IMR-90 (cell line): ENCODE data around the gene CIART. TPM values are rescaled to one million over a fixed set of nuclear protein-coding genes. Genes with fewer than 3 reads are reported as not detected.

Experiments used
- ATAC-seq: fragments of 200-7000 bp; cut with Tn5 transposase; 2 replicates; pipeline ENCODE4 v1.9.1; 2020; ENCODE audit warnings: low read depth, mild to moderate bottlenecking, moderate library complexity
- BruUV-seq: library from RNA; stranded (reverse); fragments of 400-500 nt; replicated peaks from 2 replicates; lab custom pipeline; 2021; lab: Mats Ljungman, UMichigan
- CTCF ChIA-PET: fragments of 300-600 bp; formaldehyde crosslinking; extraction: SDS; loops from one replicate; lab custom pipeline; 2021; ENCODE audit warnings: antibody characterized with exemption; lab: Yijun Ruan, JAX
- POLR2A ChIA-PET: fragments of 300-600 bp; sonication (Branson Sonifier 250); formaldehyde crosslinking; loops from one replicate; lab custom pipeline; 2022; ENCODE audit warnings: antibody characterized with exemption; ENCODE audit not compliant: unreplicated experiment; lab: Charles Lee
- DNase-seq: peaks from one replicate; pipeline ENCODE4 v3.0.0; 2013
- H2AFZ ChIP-seq: replicated peaks from 2 replicates; pipeline ENCODE3; 2013; ENCODE audit warnings: low read length, mild to moderate bottlenecking; ENCODE audit not compliant: poor library complexity
- H2AK5ac ChIP-seq: 2 replicates; pipeline ENCODE4 v1.6.1; 2013; ENCODE audit warnings: low read depth, low read length, inconsistent platforms
- H2AK9ac ChIP-seq: replicated peaks from 2 replicates; pipeline ENCODE3; 2013; ENCODE audit warnings: mild to moderate bottlenecking, low read depth, low read length, moderate library complexity; ENCODE audit not compliant: poor library complexity
- H2BK120ac ChIP-seq: 2 replicates; pipeline ENCODE4 v1.6.1; 2013; ENCODE audit warnings: low read depth, low read length, inconsistent platforms
- H2BK15ac ChIP-seq: 3 replicates; pipeline ENCODE4 v1.6.1; 2013; ENCODE audit warnings: low read depth, low read length, inconsistent platforms
- H2BK20ac ChIP-seq: 2 replicates; pipeline ENCODE4 v1.6.1; 2013; ENCODE audit warnings: low read depth, mild to moderate bottlenecking, inconsistent platforms, low read length, moderate library complexity
- H2BK5ac ChIP-seq: 2 replicates; pipeline ENCODE4 v1.6.1; 2013; ENCODE audit warnings: mild to moderate bottlenecking, low read depth, low read length, inconsistent platforms; ENCODE audit not compliant: poor library complexity, severe bottlenecking
- H3K14ac ChIP-seq: replicated peaks from 2 replicates; pipeline ENCODE4 v1.6.1; 2013; ENCODE audit warnings: low read depth, low read length, inconsistent platforms
- H3K18ac ChIP-seq: 2 replicates; pipeline ENCODE4 v1.6.1; 2013; ENCODE audit warnings: low read depth, low read length, control low read depth
- H3K23ac ChIP-seq: 2 replicates; pipeline ENCODE4 v1.6.1; 2013; ENCODE audit warnings: low read depth, low read length, inconsistent platforms
- H3K27ac ChIP-seq: 2 replicates; pipeline ENCODE4 v1.5.1; 2013; ENCODE audit warnings: mild to moderate bottlenecking, control low read depth, low read length; ENCODE audit not compliant: insufficient read depth
- H3K27me3 ChIP-seq: 2 replicates; pipeline ENCODE4 v1.6.1; 2013; ENCODE audit warnings: low read length; ENCODE audit not compliant: control insufficient read depth, insufficient read depth
- H3K36me3 ChIP-seq: 2 replicates; pipeline ENCODE4 v1.6.1; 2013; ENCODE audit warnings: low read length, mixed read lengths; ENCODE audit not compliant: control insufficient read depth, insufficient read depth
- H3K4ac ChIP-seq: 2 replicates; pipeline ENCODE4 v1.6.1; 2013; ENCODE audit warnings: low read depth, low read length, inconsistent platforms
- H3K4me1 ChIP-seq: 2 replicates; pipeline ENCODE4 v1.6.1; 2013; ENCODE audit warnings: low read length, mixed read lengths; ENCODE audit not compliant: control insufficient read depth, insufficient read depth
- H3K4me2 ChIP-seq: 2 replicates; pipeline ENCODE4 v1.6.1; 2013; ENCODE audit warnings: low read depth, mild to moderate bottlenecking, control low read depth, low read length, moderate library complexity
- H3K4me3 ChIP-seq: 2 replicates; pipeline ENCODE4 v1.5.1; 2013; ENCODE audit warnings: low read depth, mild to moderate bottlenecking, control low read depth, low read length, moderate library complexity; ENCODE audit not compliant: insufficient read depth
- H3K56ac ChIP-seq: 2 replicates; pipeline ENCODE4 v1.6.1; 2013; ENCODE audit warnings: low read length, inconsistent platforms; ENCODE audit not compliant: insufficient read depth; ENCODE audit errors: extremely low read depth
- H3K79me1 ChIP-seq, 2 experiments: 2 replicates each; pipeline ENCODE4 v1.6.1; 2013; ENCODE audit warnings: low read length in 2 of 2, inconsistent platforms in 1 of 2, low read depth in 1 of 2
- H3K9ac ChIP-seq: 2 replicates; pipeline ENCODE4 v1.6.1; 2013; ENCODE audit warnings: low read depth, low read length, control low read depth
- H3K9me1 ChIP-seq: 2 replicates; pipeline ENCODE4 v1.6.1; 2013; ENCODE audit warnings: low read length, inconsistent platforms; ENCODE audit not compliant: insufficient read depth
- H3K9me3 ChIP-seq: 2 replicates; pipeline ENCODE4 v1.6.1; 2013; ENCODE audit warnings: low read length; ENCODE audit not compliant: control insufficient read depth, insufficient read depth
- H4K20me1 ChIP-seq: 2 replicates; pipeline ENCODE4 v1.6.1; 2013; ENCODE audit warnings: low read length, inconsistent platforms; ENCODE audit not compliant: insufficient read depth
- H4K5ac ChIP-seq: 2 replicates; pipeline ENCODE4 v1.6.1; 2013; ENCODE audit warnings: mild to moderate bottlenecking, low read depth, low read length, control low read depth
- H4K8ac ChIP-seq, 2 experiments: 2 replicates each; pipeline ENCODE4 v1.6.1; 2013; ENCODE audit warnings: low read depth in 2 of 2, low read length in 2 of 2, control low read depth in 1 of 2, inconsistent platforms in 1 of 2
- H4K91ac ChIP-seq: 2 replicates; pipeline ENCODE4 v1.6.1; 2013; ENCODE audit warnings: low read depth, low read length, inconsistent platforms; ENCODE audit not compliant: insufficient read depth
- BHLHE40 ChIP-seq: fragments of 150-350 bp; IDR thresholded peaks from 2 replicates; pipeline ENCODE4 v1.6.1; 2016; ENCODE audit warnings: mild to moderate bottlenecking, low read depth, low read length
- CEBPB ChIP-seq: IDR thresholded peaks from 2 replicates; pipeline ENCODE4 v1.6.1; 2012; ENCODE audit warnings: low read depth, low read length, improper control_type of control experiment
- CHD1 ChIP-seq: IDR thresholded peaks from 2 replicates; pipeline ENCODE4 v1.6.1; 2012; ENCODE audit warnings: low read depth, low read length, improper control_type of control experiment
- FOS ChIP-seq: fragments of 150-350 bp; IDR thresholded peaks from 2 replicates; pipeline ENCODE4 v1.6.1; 2016; ENCODE audit warnings: low read depth, low read length
- MAFK ChIP-seq: IDR thresholded peaks from 2 replicates; pipeline ENCODE4 v1.6.1; 2012; ENCODE audit warnings: low read depth, low read length, improper control_type of control experiment
- MAZ ChIP-seq: IDR thresholded peaks from 2 replicates; pipeline ENCODE4 v1.6.1; 2012; ENCODE audit warnings: low read depth, mild to moderate bottlenecking, low read length, improper control_type of control experiment, moderate library complexity, borderline replicate concordance
- POLR2A ChIP-seq: IDR thresholded peaks from 2 replicates; pipeline ENCODE4 v1.6.1; 2012; ENCODE audit warnings: mild to moderate bottlenecking, low read depth, low read length
- RAD21 ChIP-seq: IDR thresholded peaks from 2 replicates; pipeline ENCODE4 v1.6.1; 2012; ENCODE audit warnings: low read length, improper control_type of control experiment
- RCOR1 ChIP-seq: IDR thresholded peaks from 2 replicates; pipeline ENCODE4 v1.6.1; 2012; ENCODE audit warnings: mild to moderate bottlenecking, low read length, improper control_type of control experiment; ENCODE audit not compliant: insufficient replicate concordance
- SMC3 ChIP-seq: fragments of 150-350 bp; IDR thresholded peaks from 2 replicates; pipeline ENCODE4 v1.6.1; 2016; ENCODE audit warnings: low read depth, mild to moderate bottlenecking, antibody characterized with exemption, low read length, moderate library complexity
- WGBS, 2 experiments: methylation state at CpG; one replicate each; pipeline versions ENCODE4 v1.1.5 to v1.1.7; 2013; ENCODE audit warnings: missing lambda C conversion rate in 2 of 2; ENCODE audit not compliant: insufficient read length in 1 of 2; ENCODE audit errors: extremely low coverage in 2 of 2; 5-methylcytosine and 5-hydroxymethylcytosine counted together
- dilution Hi-C: fragments of 300-500 bp; cut with HindIII; formaldehyde crosslinking; loops from one replicate; pipeline ENCODE4 v1.14.3; 2018; ENCODE audit warnings: low sequenced_read_pairs; ENCODE audit not compliant: unreplicated experiment
- in situ Hi-C: fragments of 300-500 bp; cut with MboI; formaldehyde crosslinking; loops from 3 replicates; pipeline ENCODE4 v1.14.3; 2019; ENCODE audit warnings: low sequenced_read_pairs, inconsistent platforms, mixed read lengths
- intact Hi-C: fragments of 100-400 bp; cut with micrococcal nuclease; formaldehyde crosslinking; loops from 2 replicates; pipeline ENCODE4 v1.10.0; 2022
- polyA plus RNA-seq, 3 experiments: library from polyadenylated mRNA; depleted of rRNA; stranded (reverse); fragments of >200 nt; gene quantifications; 2 replicates each; pipeline ENCODE4 v1.2.3, GENCODE V29; 2012; ENCODE audit warnings: low replicate concordance in 1 of 3
- total RNA-seq: library from RNA; depleted of rRNA; stranded (reverse); fragments of >200 nt; gene quantifications from 2 replicates; pipeline ENCODE4 v1.2.3, GENCODE V29; 2012
- TF ChIP-seq, protein P1 (sequence below): fragments of 150-350 bp; IDR thresholded peaks from 2 replicates; pipeline ENCODE4 v1.6.1; 2016; ENCODE audit warnings: low read depth, mild to moderate bottlenecking, low read length, moderate library complexity, borderline replicate concordance
- TF ChIP-seq, protein P2 (sequence below): conservative IDR thresholded peaks from 2 replicates; pipeline ENCODE4 v1.5.1; 2012; ENCODE audit warnings: mild to moderate bottlenecking, low read depth, low read length, improper control_type of control experiment
- TF ChIP-seq, protein P3 (sequence below): fragments of 150-350 bp; IDR thresholded peaks from 2 replicates; pipeline ENCODE4 v1.6.1; 2017; ENCODE audit warnings: mild to moderate bottlenecking, antibody characterized with exemption, low read length, low read depth

Gene CIART
- total and polyA plus RNA-seq, 2 of the 4 experiments (the other 2 are of a cell fraction): 16.5 to 18.1 TPM

DNA sequence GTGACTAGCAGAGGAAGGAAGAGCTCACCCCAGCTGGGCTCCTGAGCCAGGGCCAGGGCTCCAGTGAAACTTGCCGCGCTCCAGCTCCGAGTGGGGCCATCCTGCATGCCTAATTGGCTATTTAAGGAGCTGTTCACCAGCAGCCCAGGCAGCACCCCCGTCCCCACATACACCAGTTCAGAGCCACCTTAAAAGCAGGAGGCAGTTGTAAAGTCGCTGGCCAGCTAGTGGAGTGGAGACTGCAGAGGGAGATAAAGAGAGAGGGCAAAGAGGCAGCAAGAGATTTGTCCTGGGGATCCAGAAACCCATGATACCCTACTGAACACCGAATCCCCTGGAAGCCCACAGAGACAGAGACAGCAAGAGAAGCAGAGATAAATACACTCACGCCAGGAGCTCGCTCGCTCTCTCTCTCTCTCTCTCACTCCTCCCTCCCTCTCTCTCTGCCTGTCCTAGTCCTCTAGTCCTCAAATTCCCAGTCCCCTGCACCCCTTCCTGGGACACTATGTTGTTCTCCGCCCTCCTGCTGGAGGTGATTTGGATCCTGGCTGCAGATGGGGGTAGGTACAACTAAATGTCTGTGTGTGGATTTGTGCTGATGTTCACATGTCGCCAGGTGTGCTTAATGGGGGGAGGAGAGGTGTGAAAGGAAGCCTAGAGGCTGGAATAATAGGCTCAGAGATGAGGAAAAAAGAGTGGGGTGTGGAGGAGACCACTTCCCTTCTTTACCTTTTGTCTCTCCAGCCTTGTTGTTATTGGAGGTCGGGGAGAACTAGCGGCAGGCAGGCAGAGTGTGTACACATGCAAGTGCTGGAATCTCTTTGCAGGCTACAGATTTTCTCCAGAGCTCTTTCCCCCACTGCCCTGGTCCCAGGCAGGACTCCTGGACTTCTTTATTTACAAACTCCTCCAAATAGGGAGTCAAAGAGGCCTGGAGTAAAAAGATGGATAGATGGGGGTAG lies 24.4 kb upstream of the CIART start, which contains the start of gene CA14:
CA14 (plus strand) TSS at position 151 of the 962 bp plus-strand sequence; CDS start at position 506, 355 bp downstream.
- CTCF ChIA-PET: interaction anchor here (0.6 kb wide), 1 partner anchor 464 kb away, joined by 6 read pairs; no protein-coding TSS in a partner anchor
- intact Hi-C loops: loop anchor here (5.0 kb wide), 1 partner anchor 304 kb away; no protein-coding TSS in a partner anchor
- TF ChIP-seq CEBPB: no peak
- TF ChIP-seq FOS: no peak
- no peak for TF ChIP-seq MAFK
- TF ChIP-seq CHD1: no peak
- TF ChIP-seq, protein P1, sequence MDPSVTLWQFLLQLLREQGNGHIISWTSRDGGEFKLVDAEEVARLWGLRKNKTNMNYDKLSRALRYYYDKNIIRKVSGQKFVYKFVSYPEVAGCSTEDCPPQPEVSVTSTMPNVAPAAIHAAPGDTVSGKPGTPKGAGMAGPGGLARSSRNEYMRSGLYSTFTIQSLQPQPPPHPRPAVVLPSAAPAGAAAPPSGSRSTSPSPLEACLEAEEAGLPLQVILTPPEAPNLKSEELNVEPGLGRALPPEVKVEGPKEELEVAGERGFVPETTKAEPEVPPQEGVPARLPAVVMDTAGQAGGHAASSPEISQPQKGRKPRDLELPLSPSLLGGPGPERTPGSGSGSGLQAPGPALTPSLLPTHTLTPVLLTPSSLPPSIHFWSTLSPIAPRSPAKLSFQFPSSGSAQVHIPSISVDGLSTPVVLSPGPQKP: no peak
- TF ChIP-seq RAD21: no peak
- no peak for TF ChIP-seq SMC3
- no peak for TF ChIP-seq RCOR1
- TF ChIP-seq MAZ: no peak
- no peak for TF ChIP-seq POLR2A
- no peak for TF ChIP-seq BHLHE40
- TF ChIP-seq, protein P2, sequence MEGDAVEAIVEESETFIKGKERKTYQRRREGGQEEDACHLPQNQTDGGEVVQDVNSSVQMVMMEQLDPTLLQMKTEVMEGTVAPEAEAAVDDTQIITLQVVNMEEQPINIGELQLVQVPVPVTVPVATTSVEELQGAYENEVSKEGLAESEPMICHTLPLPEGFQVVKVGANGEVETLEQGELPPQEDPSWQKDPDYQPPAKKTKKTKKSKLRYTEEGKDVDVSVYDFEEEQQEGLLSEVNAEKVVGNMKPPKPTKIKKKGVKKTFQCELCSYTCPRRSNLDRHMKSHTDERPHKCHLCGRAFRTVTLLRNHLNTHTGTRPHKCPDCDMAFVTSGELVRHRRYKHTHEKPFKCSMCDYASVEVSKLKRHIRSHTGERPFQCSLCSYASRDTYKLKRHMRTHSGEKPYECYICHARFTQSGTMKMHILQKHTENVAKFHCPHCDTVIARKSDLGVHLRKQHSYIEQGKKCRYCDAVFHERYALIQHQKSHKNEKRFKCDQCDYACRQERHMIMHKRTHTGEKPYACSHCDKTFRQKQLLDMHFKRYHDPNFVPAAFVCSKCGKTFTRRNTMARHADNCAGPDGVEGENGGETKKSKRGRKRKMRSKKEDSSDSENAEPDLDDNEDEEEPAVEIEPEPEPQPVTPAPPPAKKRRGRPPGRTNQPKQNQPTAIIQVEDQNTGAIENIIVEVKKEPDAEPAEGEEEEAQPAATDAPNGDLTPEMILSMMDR: no peak
- TF ChIP-seq, protein P3, sequence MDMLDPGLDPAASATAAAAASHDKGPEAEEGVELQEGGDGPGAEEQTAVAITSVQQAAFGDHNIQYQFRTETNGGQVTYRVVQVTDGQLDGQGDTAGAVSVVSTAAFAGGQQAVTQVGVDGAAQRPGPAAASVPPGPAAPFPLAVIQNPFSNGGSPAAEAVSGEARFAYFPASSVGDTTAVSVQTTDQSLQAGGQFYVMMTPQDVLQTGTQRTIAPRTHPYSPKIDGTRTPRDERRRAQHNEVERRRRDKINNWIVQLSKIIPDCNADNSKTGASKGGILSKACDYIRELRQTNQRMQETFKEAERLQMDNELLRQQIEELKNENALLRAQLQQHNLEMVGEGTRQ: no peak

More for the DNA sequence above, 24.4 kb upstream of the CIART start, which contains the start of gene CA14:
- Histone ChIP-seq H3K18ac (no peak within 1 kb of the TSS; the same call in 1 of the 2 replicates), H4K5ac (peak within 1 kb of the TSS; percentile 21; the same call in 1 of the 2 replicates), H4K91ac (no peak within 1 kb of the TSS), H2BK120ac (peak within 1 kb of the TSS; percentile 57), H3K27ac (no peak within 1 kb of the TSS), H3K9me3 (no peaks in the 10 kb centered on the region), H3K14ac (peak within 1 kb of the TSS; percentile 72), H3K9ac (no peak within 1 kb of the TSS), H3K4me3 (no peak within 1 kb of the TSS), H3K56ac (no peak within 1 kb of the TSS), H4K20me1 (no peaks in the 10 kb centered on the region), H3K27me3 (no peaks in the 10 kb centered on the region), H3K4me1 (peaks cover 24% of the 10 kb centered on the region), H3K79me1 (no peaks in the 10 kb centered on the region), H2AFZ (peak within 1 kb of the TSS; percentile 83), H3K23ac (peak within 1 kb of the TSS; percentile 60), H4K8ac (peak within 1 kb of the TSS in 1 of 2 experiments; percentile 84; a peak in 2 of 4 replicates), H3K4me2 (peak within 1 kb of the TSS; percentile 64), H3K9me1 (peaks cover 3% of the 10 kb centered on the region; the same call in 1 of the 2 replicates), H2BK20ac (no peak within 1 kb of the TSS), H3K36me3 (no peaks in the 10 kb centered on the region), H2AK9ac (peak within 1 kb of the TSS; percentile 38), H2BK15ac (no peak within 1 kb of the TSS), H2BK5ac (no peak within 1 kb of the TSS), H3K4ac (peak within 1 kb of the TSS; percentile 79), H2AK5ac (peak within 1 kb of the TSS; percentile 19; the same call in 1 of the 2 replicates)
- BruUV-seq: no TSS peak
- ATAC-seq: no peak
- DNase-seq: no peak
- dilution Hi-C loops: no loop called here
- in situ Hi-C loops: no loop called here
- POLR2A ChIA-PET: no interaction called here
- WGBS, 2 experiments: 50% methylated on average over 2 of the region's 13 CpGs; no CpG with 5 or more reads in 1 of the 2 experiments
